ENCODE measurements around the gene NTM. TPM values are rescaled to one million over a fixed set of nuclear protein-coding genes. Genes with fewer than 3 reads are reported as not detected.
A peak's percentile ranks its signal among the peaks of the same experiment; 100 is the strongest.

The NTM gene
- total and polyA plus RNA-seq, 2 of the 8 experiments (the other 6 are each of a cell fraction or from before 2014, with no cell fraction given): 13.4 to 20.0 TPM

GRCh38 chr11:131349368-131350086 lies 20.9 kb upstream of the NTM start:
- Histone ChIP-seq H3K79me2 (ENCODE audit: control insufficient read depth in 1 of 2, insufficient read depth in 2 of 2, low read length in 2 of 2) (no peaks in the 10 kb centered on the region), H3K23me2 (ENCODE audit: low read depth, low read length) (no peaks in the 10 kb centered on the region), H3K27me3 (replicated peaks in 1 of 4; ENCODE audit: control insufficient read depth in 3 of 4, extremely low read depth in 1 of 4, insufficient read depth in 3 of 4, low read length in 3 of 4) (no peaks in the 10 kb centered on the region), H3K27ac (ENCODE audit: low read depth, low read length) (no peak overlapping the region), H2BK15ac (ENCODE audit: low read length) (no peak overlapping the region), H3K4me1 (replicated peaks in 1 of 4; ENCODE audit: control insufficient read depth in 3 of 4, insufficient read depth in 4 of 4, low read length in 3 of 4) (peaks cover 0 to 16% (median 6%) of the 10 kb centered on the region in 4 experiments; a peak in 4 of 7 replicates), H2BK120ac (replicated peaks; ENCODE audit: low read depth, low read length) (no peak overlapping the region), H3K14ac (ENCODE audit: insufficient read length) (no peak overlapping the region), H3K79me1 (ENCODE audit: low read depth, low read length) (no peaks in the 10 kb centered on the region; the same call in 1 of the 2 replicates), H3K9me3 (ENCODE audit: insufficient read depth in 2 of 2, low read depth in 1 of 2, low read length in 1 of 2) (no peaks in the 10 kb centered on the region), H4K91ac (replicated peaks; ENCODE audit: insufficient read length, low read length) (no peak overlapping the region), H3K23ac (ENCODE audit: insufficient read length) (no peak overlapping the region), H3K4me3 (ENCODE audit: extremely low read depth in 1 of 4, insufficient read depth in 2 of 4, low read depth in 3 of 4, low read length in 4 of 4) (no peak overlapping the region), H4K5ac (ENCODE audit: insufficient read length, low read depth, low read length) (no peak overlapping the region), H3K56ac (replicated peaks; ENCODE audit: insufficient read length, low read depth, low read length) (no peak overlapping the region), H2AK5ac (ENCODE audit: low read depth, low read length) (no peak overlapping the region), H2AFZ (ENCODE audit: low read length) (no peak overlapping the region), H3K36me3 (ENCODE audit: control insufficient read depth in 2 of 4, insufficient read depth in 4 of 4, low read length in 3 of 4) (no peaks in the 10 kb centered on the region; a peak in 1 of 8 replicates), H4K20me1 (replicated peaks in 1 of 2; ENCODE audit: control insufficient read depth in 1 of 2, insufficient read depth in 2 of 2, low read length in 2 of 2) (no peaks in the 10 kb centered on the region), H4K8ac (ENCODE audit: extremely low read depth, insufficient read depth, low read length) (no peak overlapping the region), H3K4me2 (ENCODE audit: insufficient read depth in 1 of 2, low read depth in 2 of 2, low read length in 2 of 2) (no peak overlapping the region), H3K9ac (replicated peaks in 1 of 4; ENCODE audit: extremely low read depth in 1 of 4, low read depth in 3 of 4, low read length in 3 of 4) (no peak overlapping the region), H3K4ac (replicated peaks; ENCODE audit: insufficient read length, low read depth, low read length) (no peak overlapping the region), H3K18ac (ENCODE audit: extremely low read depth, low read length) (no peak overlapping the region), H2BK12ac (ENCODE audit: low read depth, low read length) (no peak overlapping the region), H2BK5ac (ENCODE audit: low read depth, low read length) (no peak overlapping the region), H2BK20ac (ENCODE audit: low read length) (no peak overlapping the region)
- no peak for TF ChIP-seq BACH1 (IDR thresholded peaks at IDR 0.05; ENCODE audit: low read length)
- no peak for TF ChIP-seq NANOG (IDR thresholded peaks at IDR 0.05; ENCODE audit: insufficient read depth, low read depth, low read length, poor library complexity, severe bottlenecking)
- peak in 1 of 2 experiments; percentile 7; a peak in 2 of 4 replicates for TF ChIP-seq RAD21 (IDR thresholded peaks at IDR 0.05 in 1 of 2, conservative IDR thresholded peaks at IDR 0.05 in 1 of 2; ENCODE audit: low read depth in 2 of 2, low read length in 2 of 2)
- peak; percentile 20; the same call in 1 of the 2 replicates for TF ChIP-seq MAFK (IDR thresholded peaks at IDR 0.05; ENCODE audit: low read depth, low read length)
- TF ChIP-seq, protein P1, sequence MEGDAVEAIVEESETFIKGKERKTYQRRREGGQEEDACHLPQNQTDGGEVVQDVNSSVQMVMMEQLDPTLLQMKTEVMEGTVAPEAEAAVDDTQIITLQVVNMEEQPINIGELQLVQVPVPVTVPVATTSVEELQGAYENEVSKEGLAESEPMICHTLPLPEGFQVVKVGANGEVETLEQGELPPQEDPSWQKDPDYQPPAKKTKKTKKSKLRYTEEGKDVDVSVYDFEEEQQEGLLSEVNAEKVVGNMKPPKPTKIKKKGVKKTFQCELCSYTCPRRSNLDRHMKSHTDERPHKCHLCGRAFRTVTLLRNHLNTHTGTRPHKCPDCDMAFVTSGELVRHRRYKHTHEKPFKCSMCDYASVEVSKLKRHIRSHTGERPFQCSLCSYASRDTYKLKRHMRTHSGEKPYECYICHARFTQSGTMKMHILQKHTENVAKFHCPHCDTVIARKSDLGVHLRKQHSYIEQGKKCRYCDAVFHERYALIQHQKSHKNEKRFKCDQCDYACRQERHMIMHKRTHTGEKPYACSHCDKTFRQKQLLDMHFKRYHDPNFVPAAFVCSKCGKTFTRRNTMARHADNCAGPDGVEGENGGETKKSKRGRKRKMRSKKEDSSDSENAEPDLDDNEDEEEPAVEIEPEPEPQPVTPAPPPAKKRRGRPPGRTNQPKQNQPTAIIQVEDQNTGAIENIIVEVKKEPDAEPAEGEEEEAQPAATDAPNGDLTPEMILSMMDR (IDR thresholded peaks at IDR 0.05; ENCODE audit: control extremely low read depth in 1 of 3, insufficient read depth in 1 of 3, low read depth in 1 of 3, low read length in 3 of 3): peak; percentile 10 to 43 (median 39); a peak in 2 of 4 replicates
- POLR2A ChIA-PET (ENCODE audit: partially characterized antibody): no interaction called here
- WGBS, 2 experiments (ENCODE audit: extremely low coverage in 1 of 2, insufficient coverage in 1 of 2, insufficient read length in 1 of 2, insufficient replicate concordance in 2 of 2, low coverage in 1 of 2, low lambda C conversion rate in 2 of 2, missing lambda C conversion rate in 1 of 2): 88% methylated on average over 11 of the region's 11 CpGs; no CpG with 5 or more reads in 1 of the 2 experiments
- DNase-seq (ENCODE audit: low read depth in 1 of 2, low spot score in 2 of 2): no peak
- no peak for FAIRE-seq
- CTCF ChIA-PET (ENCODE audit: partially characterized antibody): interaction anchor here (0.5 to 2.6 kb wide), 8 partner anchors 10 to 630 kb away, joined by 3 to 14 read pairs (median 6); partner anchors contain the start of gene NTM
